BLaER1 (cell line): ENCODE results near the gene ZNF652.

Experiments
- H3K27ac ChIP-seq: shearing (Covaris generic); formaldehyde crosslinking; 2 replicates; pipeline ENCODE4 v1.8.1; 2022
- H3K27me3 ChIP-seq: shearing (Covaris generic); formaldehyde crosslinking; 2 replicates; pipeline ENCODE4 v1.8.1; 2022
- H3K36me3 ChIP-seq: shearing (Covaris generic); formaldehyde crosslinking; 2 replicates; pipeline ENCODE4 v1.8.1; 2022
- H3K4me1 ChIP-seq: shearing (Covaris generic); formaldehyde crosslinking; 2 replicates; pipeline ENCODE4 v1.8.1; 2022
- H3K4me2 ChIP-seq: shearing (Covaris generic); formaldehyde crosslinking; 2 replicates; pipeline ENCODE4 v1.8.1; 2022
- H3K4me3 ChIP-seq: shearing (Covaris generic); formaldehyde crosslinking; 2 replicates; pipeline ENCODE4 v1.8.1; 2022
- H3K9ac ChIP-seq: shearing (Covaris generic); formaldehyde crosslinking; 2 replicates; pipeline ENCODE4 v1.8.1; 2022
- H3K9me3 ChIP-seq: shearing (Covaris generic); formaldehyde crosslinking; 2 replicates; pipeline ENCODE4 v1.8.1; 2022
- H4K20me1 ChIP-seq: shearing (Covaris generic); formaldehyde crosslinking; 2 replicates; pipeline ENCODE4 v1.8.1; 2022
- Cebpa-rat ChIP-seq: shearing (Covaris generic); IDR thresholded peaks from 2 replicates; pipeline ENCODE4 v1.8.1; 2022

The ZNF652 gene

DNA sequence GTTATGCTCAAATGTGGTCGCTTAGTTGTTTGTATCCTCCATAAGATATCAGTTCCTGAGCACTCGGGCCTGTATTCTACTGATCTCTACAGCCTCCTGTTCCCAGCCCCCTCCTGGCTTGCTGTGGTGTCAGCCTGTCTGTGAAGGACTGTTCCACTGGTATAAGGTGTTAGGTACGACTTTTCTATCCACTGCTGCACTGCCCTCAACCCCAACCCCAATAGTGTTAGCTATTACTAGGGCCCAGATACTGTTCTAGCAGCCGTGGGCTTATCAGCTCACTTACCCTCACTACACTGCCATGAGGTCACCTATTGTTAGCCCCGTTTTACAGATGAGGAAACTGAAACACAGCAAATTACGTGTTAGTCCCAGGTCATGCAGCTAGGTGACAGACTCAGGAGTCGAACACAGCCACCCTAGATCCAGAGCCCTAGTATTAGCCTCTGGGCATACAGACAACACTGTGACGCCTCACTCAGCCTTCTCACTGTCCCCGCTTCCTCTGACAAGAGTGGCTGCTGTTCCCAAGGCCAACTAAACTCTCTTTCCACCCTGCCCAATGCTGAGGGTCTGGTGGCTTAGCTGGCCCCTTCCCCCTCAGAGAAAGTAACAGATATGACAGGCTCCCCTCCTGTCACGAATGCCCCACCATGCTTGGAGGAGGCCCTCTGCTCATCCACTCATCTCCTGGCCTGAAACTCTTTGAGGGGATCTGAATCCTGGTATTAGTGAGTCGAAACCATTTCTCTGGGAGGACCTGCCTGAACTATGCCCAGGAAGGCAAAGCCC lies 25.6 kb upstream of the ZNF652 start:
- Histone ChIP-seq H4K20me1 (no peaks in the 10 kb centered on the region), H3K4me1 (peaks cover 73% of the 10 kb centered on the region), H3K27ac (peak overlapping the region; percentile 91), H3K4me2 (peak overlapping the region; percentile 89), H3K9ac (peak overlapping the region; percentile 66; the same call in 1 of the 2 replicates), H3K27me3 (no peaks in the 10 kb centered on the region), H3K4me3 (peak overlapping the region; percentile 47; the same call in 1 of the 2 replicates), H3K9me3 (no peaks in the 10 kb centered on the region), H3K36me3 (no peaks in the 10 kb centered on the region)
- no peak for TF ChIP-seq Cebpa-rat

DNA sequence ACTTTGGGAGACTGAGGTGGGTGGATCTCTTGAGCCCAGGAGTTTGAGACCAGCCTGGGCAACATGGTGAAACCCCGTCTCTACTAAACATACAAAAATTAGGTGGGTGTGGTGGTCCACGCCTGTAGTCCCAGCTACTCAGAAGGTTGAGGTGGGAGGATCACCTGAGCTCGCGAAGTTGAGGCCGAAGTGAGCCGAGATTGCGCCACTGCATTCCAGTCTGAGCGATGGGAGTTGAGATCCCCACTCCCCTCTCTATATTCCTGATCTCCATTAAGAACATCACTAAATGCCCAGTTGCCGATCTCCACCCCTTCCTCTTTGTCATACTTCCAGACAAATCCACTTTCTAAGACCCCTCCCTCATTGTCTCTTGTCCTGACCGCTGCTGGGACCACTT lies 24.3 kb upstream of the ZNF652 start:
- peaks cover 80% of the 10 kb centered on the region for H3K4me1 ChIP-seq
- H3K36me3 ChIP-seq, result no peaks in the 10 kb centered on the region
- no peak for TF ChIP-seq Cebpa-rat

DNA sequence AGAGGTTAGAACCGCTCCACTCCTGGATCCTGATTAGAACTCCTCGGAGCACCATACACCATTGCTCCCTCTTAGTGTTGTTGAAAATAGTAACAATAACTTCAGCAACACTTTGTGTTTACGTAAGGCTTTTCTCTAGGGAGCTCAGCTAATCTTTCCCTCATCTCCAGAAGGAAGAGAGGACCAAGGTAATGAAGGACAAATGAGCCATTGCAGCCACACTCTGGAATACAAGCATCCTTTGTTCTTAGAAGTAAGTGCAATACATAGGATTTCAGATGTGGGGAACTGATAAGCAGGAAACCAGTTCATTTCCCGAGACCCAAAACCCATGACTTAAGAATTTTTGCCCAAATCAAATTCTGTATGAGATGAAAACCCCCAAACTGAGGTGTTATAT lies 22.9 kb upstream of the ZNF652 start:
- Histone ChIP-seq H3K9me3 (no peaks in the 10 kb centered on the region), H3K4me1 (peaks cover 68% of the 10 kb centered on the region)

More for the DNA sequence above, 24.3 kb upstream of the ZNF652 start:
- no peaks in the 10 kb centered on the region for H3K27me3 ChIP-seq
- no peaks in the 10 kb centered on the region for H3K9me3 ChIP-seq
- H4K20me1 ChIP-seq, result no peaks in the 10 kb centered on the region
- no peak overlapping the region; the same call in 1 of the 2 replicates for H3K4me2 ChIP-seq
- peak overlapping the region; percentile 91; the same call in 1 of the 2 replicates for H3K27ac ChIP-seq
- no peak overlapping the region for H3K9ac ChIP-seq
- no peak overlapping the region for H3K4me3 ChIP-seq

DNA sequence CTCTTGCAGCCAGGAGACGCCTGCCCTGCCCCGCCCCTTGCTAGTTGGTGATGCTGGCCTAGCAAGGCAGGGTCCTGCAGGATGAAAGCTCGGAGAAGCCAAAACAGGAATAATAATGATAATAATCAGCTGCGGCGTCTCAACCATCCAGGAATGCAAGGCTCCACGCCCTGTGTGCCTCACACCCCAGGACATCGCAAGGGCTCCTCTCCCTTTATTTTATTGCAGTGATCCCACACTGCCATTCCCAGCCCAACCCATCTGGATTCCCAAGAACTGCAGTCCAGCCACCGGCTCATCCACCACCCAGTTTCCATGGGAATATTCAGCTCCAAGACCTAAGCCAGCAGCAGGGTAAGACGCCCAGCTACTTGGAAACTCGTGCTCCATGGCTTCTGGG lies 21.0 kb upstream of the ZNF652 start:
- 0 out of 2 replicates have a peak, but pooled peaks cover 5% of the 10 kb centered on the region for H3K9me3 ChIP-seq
- peaks cover 49% of the 10 kb centered on the region for H3K4me1 ChIP-seq
- no peak for TF ChIP-seq Cebpa-rat
- no peaks in the 10 kb centered on the region for H3K27me3 ChIP-seq
- no peak overlapping the region for H3K9ac ChIP-seq
- no peak overlapping the region for H3K27ac ChIP-seq
- no peak overlapping the region for H3K4me2 ChIP-seq
- H3K36me3 ChIP-seq, result no peaks in the 10 kb centered on the region
- no peak overlapping the region for H3K4me3 ChIP-seq
- no peaks in the 10 kb centered on the region for H4K20me1 ChIP-seq

More for the DNA sequence above, 22.9 kb upstream of the ZNF652 start:
- Histone ChIP-seq H3K27me3 (no peaks in the 10 kb centered on the region), H3K27ac (no peak overlapping the region), H3K4me2 (no peak overlapping the region; the same call in 1 of the 2 replicates), H3K4me3 (no peak overlapping the region), H3K9ac (no peak overlapping the region), H3K36me3 (no peaks in the 10 kb centered on the region), H4K20me1 (no peaks in the 10 kb centered on the region)
- TF ChIP-seq Cebpa-rat, result no peak

DNA sequence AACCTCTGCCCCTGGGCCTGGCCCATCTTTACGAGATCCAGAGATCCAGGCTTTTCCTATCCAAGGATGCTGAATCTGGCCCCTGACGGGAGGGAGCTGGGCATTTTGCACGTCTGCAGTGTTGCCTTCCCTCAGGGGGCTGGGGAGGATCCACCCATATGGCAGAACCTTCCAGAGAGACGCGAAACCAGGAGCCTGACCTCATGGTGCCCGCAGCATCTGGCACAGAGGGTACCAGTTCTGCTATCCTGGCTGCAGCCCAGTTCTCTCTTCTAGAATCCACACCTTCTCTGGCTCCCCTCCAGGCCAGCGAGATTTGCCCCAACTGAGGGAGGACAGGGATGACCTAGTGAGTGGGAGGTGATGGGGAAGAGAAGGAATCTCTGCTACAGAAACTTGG lies 20.5 kb upstream of the ZNF652 start:
- H3K9ac ChIP-seq, result no peak overlapping the region
- no peak for TF ChIP-seq Cebpa-rat
- H4K20me1 ChIP-seq, result no peaks in the 10 kb centered on the region
- H3K9me3 ChIP-seq, result 0 out of 2 replicates have a peak, but pooled peaks cover 5% of the 10 kb centered on the region
- H3K4me3 ChIP-seq, result no peak overlapping the region
- no peak overlapping the region for H3K4me2 ChIP-seq
- H3K4me1 ChIP-seq, result peaks cover 44% of the 10 kb centered on the region
- no peaks in the 10 kb centered on the region for H3K27me3 ChIP-seq
- H3K27ac ChIP-seq, result no peak overlapping the region
- H3K36me3 ChIP-seq, result no peaks in the 10 kb centered on the region

DNA sequence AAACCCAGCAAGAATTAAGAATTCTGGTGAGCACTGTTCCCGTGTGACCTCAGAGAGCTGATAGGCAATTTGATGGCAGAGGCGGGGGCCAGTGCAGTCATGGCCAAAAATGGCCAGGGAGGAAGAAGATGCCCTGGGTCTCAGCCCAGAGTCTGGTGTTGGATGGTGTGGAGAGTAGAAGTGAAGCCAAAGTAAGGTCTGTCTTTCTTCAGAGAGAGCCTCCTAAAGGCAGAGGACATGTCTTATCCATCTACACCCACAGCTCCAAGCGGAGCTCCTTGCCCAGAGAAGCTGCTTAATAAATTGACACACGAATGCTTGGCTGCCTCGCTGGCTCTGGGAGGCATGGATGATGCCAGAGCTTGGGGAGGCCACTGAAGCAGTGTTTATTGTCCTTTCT lies 19.7 kb upstream of the ZNF652 start:
- H3K4me3 ChIP-seq, result no peak overlapping the region
- no peaks in the 10 kb centered on the region for H4K20me1 ChIP-seq
- H3K4me1 ChIP-seq, result peaks cover 36% of the 10 kb centered on the region
- H3K9me3 ChIP-seq, result 0 out of 2 replicates have a peak, but pooled peaks cover 5% of the 10 kb centered on the region
- no peak overlapping the region for H3K27ac ChIP-seq
- no peaks in the 10 kb centered on the region for H3K27me3 ChIP-seq
- no peak for TF ChIP-seq Cebpa-rat
- H3K9ac ChIP-seq, result no peak overlapping the region
- H3K4me2 ChIP-seq, result peak overlapping the region; percentile 11; the same call in 1 of the 2 replicates
- H3K36me3 ChIP-seq, result no peaks in the 10 kb centered on the region

DNA sequence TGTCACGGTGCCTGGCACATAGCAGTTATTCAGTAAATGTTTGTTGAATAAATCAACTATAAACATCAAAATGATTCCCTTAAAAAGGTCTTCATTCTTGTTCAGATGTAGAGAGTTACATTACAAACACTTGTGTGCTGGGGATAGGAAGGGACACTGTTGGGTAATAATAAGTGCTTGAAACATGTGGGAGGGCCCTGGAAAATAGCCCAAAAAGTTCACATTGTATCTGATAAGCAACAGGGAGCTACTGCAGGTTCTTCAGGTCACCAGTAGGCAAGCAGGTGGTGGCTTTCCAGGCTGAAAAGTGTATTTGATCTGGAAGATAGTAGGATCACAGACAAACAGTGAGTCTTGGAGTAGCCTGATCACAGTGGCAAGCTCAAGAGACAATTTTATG lies 19.0 kb upstream of the ZNF652 start:
- Histone ChIP-seq H3K9me3 (0 out of 2 replicates have a peak, but pooled peaks cover 5% of the 10 kb centered on the region), H3K4me3 (no peak overlapping the region), H3K4me1 (peaks cover 28% of the 10 kb centered on the region), H3K9ac (no peak overlapping the region), H3K4me2 (peak overlapping the region; percentile 11; the same call in 1 of the 2 replicates), H3K36me3 (no peaks in the 10 kb centered on the region), H3K27me3 (no peaks in the 10 kb centered on the region), H3K27ac (no peak overlapping the region), H4K20me1 (no peaks in the 10 kb centered on the region)
- no peak for TF ChIP-seq Cebpa-rat

DNA sequence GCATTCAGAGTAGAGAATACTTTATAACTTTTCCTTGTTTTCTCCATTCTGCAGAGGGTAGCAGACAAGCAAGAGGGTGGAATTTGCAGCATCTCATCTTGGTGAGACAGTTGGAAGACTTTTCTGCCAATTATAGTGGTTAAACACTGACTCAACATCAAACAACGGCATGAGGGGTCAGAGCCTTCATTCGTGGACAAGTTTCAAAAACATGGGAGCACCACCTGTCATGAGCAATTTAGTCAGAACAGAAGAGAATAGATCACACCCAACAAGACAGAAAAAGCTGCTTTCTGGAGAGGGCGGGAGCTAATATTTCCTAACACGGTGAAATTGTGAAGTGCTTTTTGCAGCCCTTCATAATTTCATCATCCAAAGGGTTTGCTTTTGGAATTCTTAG lies 17.9 kb upstream of the ZNF652 start:
- Histone ChIP-seq H3K4me2 (no peak overlapping the region), H3K4me1 (peaks cover 17% of the 10 kb centered on the region), H3K9ac (no peak overlapping the region), H4K20me1 (no peaks in the 10 kb centered on the region), H3K36me3 (no peaks in the 10 kb centered on the region), H3K27ac (no peak overlapping the region), H3K9me3 (0 out of 2 replicates have a peak, but pooled peaks cover 5% of the 10 kb centered on the region), H3K27me3 (no peaks in the 10 kb centered on the region), H3K4me3 (no peak overlapping the region)
- no peak for TF ChIP-seq Cebpa-rat

DNA sequence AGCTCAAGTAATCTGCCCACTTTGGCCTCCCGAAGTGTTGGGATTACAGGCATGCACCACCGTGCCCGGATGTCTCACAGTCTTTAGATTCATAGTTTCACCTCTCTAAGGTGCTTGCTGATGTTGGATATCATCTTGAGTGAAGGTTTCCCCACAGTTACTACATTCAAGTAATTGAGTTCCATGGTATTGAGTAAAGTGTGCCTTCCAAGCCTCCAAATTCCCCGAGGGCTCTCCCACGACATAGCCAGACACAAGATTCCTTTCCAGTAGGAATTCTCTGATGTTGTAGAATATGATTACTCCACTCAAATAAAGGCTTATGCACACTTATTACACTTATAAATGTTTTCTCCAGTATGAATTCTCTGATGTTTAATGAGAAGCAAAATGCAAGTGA lies 16.3 kb upstream of the ZNF652 start:
- no peaks in the 10 kb centered on the region for H4K20me1 ChIP-seq
- no peak overlapping the region for H3K4me2 ChIP-seq
- H3K36me3 ChIP-seq, result no peaks in the 10 kb centered on the region
- no peak overlapping the region for H3K27ac ChIP-seq
- TF ChIP-seq Cebpa-rat, result no peak
- 0 out of 2 replicates have a peak, but pooled peaks cover 5% of the 10 kb centered on the region for H3K9me3 ChIP-seq
- H3K4me3 ChIP-seq, result no peak overlapping the region
- H3K4me1 ChIP-seq, result peaks cover 15% of the 10 kb centered on the region
- H3K27me3 ChIP-seq, result no peaks in the 10 kb centered on the region
- H3K9ac ChIP-seq, result no peak overlapping the region

DNA sequence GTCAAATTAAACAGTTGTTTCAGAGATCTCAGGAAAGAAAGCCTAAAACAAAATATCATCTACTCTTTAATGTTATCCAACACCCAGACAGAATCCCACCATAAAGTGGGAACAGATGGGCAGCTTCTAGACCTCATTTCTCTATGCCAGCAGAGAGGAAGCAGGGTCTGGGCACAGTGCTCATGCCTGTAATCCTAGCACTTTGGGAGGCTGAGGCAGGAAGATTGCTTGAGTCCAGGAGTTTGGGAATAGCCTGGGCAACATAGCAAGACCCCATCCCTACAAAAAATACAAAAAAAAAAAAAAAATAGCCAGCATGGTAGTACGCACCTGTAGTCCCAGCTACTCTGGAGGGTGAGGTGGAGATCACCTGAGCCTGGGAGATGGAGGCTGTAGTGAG lies 13.5 kb upstream of the ZNF652 start:
- H3K9ac ChIP-seq, result no peak overlapping the region
- no peak for TF ChIP-seq Cebpa-rat
- H3K27me3 ChIP-seq, result no peaks in the 10 kb centered on the region

More for the DNA sequence above, 13.5 kb upstream of the ZNF652 start:
- Histone ChIP-seq H3K27ac (no peak overlapping the region), H3K4me2 (no peak overlapping the region), H3K4me1 (0 out of 2 replicates have a peak, but pooled peaks cover 4% of the 10 kb centered on the region), H3K36me3 (no peaks in the 10 kb centered on the region), H3K9me3 (0 out of 2 replicates have a peak, but pooled peaks cover 5% of the 10 kb centered on the region), H3K4me3 (no peak overlapping the region), H4K20me1 (no peaks in the 10 kb centered on the region)
